Right lobe of liver (tissue), 6 donors: ENCODE data around the gene NSMF. TPM values are rescaled to one million over a fixed set of nuclear protein-coding genes. Genes with fewer than 3 reads are reported as not detected.
A peak's percentile ranks its signal among the peaks of the same experiment; 100 is the strongest.

Source experiments
- ATAC-seq, 4 donors: fragments of 200-7000 bp; cut with Tn5 transposase; one replicate each; pipeline ENCODE4 v1.9.1; 2020; ENCODE audit warnings: mild to moderate bottlenecking in 4 of 4, moderate library complexity in 4 of 4
- DNase-seq, 3 donors: peaks; one replicate each; pipeline ENCODE4 v3.0.0-alpha.2; 2020
- H3K27ac ChIP-seq, 3 donors: fragments of 200-600 bp; one replicate each; pipeline ENCODE4 v1.8.0; 2022
- H3K27me3 ChIP-seq, 2 donors: fragments of 200-600 bp; one replicate each; pipeline ENCODE4 v1.8.0; 2022
- H3K36me3 ChIP-seq, 4 donors: fragments of 200-600 bp; sonication (generic) in 1 of 4; one replicate each; pipeline versions ENCODE4 v1.5.1 to v1.8.0; 2017 to 2022; ENCODE audit warnings: control low read depth in 1 of 4
- H3K4me1 ChIP-seq, 4 donors: fragments of 200-600 bp; sonication (generic) in 1 of 4; one replicate each; pipeline versions ENCODE4 v1.5.1 to v1.8.0; 2017 to 2022; ENCODE audit warnings: control low read depth in 1 of 4
- H3K4me3 ChIP-seq, 3 donors: fragments of 200-600 bp; one replicate each; pipeline ENCODE4 v1.8.0; 2022
- H3K9me3 ChIP-seq, 4 donors: fragments of 200-600 bp; sonication (generic) in 1 of 4; one replicate each; pipeline versions ENCODE4 v1.5.1 to v1.8.0; 2017 to 2022; ENCODE audit warnings: control low read depth in 1 of 4
- CTCF ChIP-seq, 4 donors: fragments of 200-600 bp in 3 of 4; fragments of 450-650 bp in 1 of 4; IDR thresholded peaks; one replicate each; pipeline versions ENCODE4 v1.5.1 to v1.8.0; 2016 to 2022; ENCODE audit warnings: antibody characterized with exemption in 4 of 4, mild to moderate bottlenecking in 2 of 4
- POLR2A ChIP-seq: fragments of 450-650 bp; IDR thresholded peaks from one replicate; pipeline ENCODE4 v1.6.1; 2017; ENCODE audit warnings: antibody characterized with exemption, mild to moderate bottlenecking
- WGBS: methylation state at CpG from one replicate; pipeline ENCODE4 v1.1.6; 2018; ENCODE audit warnings: low coverage, low lambda C conversion rate; ENCODE audit not compliant: insufficient coverage; ENCODE audit errors: missing lambda C conversion rate; 5-methylcytosine and 5-hydroxymethylcytosine counted together
- intact Hi-C, 2 donors: fragments of 100-400 bp; cut with DNase I; formaldehyde crosslinking; loops; one replicate each; pipeline versions ENCODE4 v1.11.2 to v1.14.1; 2022
- total RNA-seq, 6 experiments: library from RNA; depleted of rRNA in 2 of 6; stranded (reverse); fragments of >200 nt in 2 of 6; fragmentation: NEBNext Ultra II Directional in 3 of 6; extraction: Animal tissue kit (Norgen Biotek cat#: 25700) in 3 of 6; gene quantifications; one replicate each; pipeline versions ENCODE4 v1.1.0 to v1.2.4, GENCODE V29; 2016 to 2023
- donor health status: DM: no; HTN: yes; CAD: no.
- donor health status: DM: no; HTN: no; CAD: no.
- donor health status: DM: no; HTN: no; CAD: no.
- donor health status: DM: no; HTN: yes; CAD: no.
- donor health status: DM: no; HTN: yes; CAD: no.

Gene NSMF
- total RNA-seq, 6 experiments from 2014 or later = 15.6 to 55.4 (median 20.1) TPM

- TF ChIP-seq CTCF (IDR thresholded peaks at IDR 0.05) (no peak), POLR2A (no peak)
- DNase-seq (peak in 2 of 3 donors; percentile 25 to 50), ATAC-seq (no peak)
- intact Hi-C loops = no loop called here
- no peak overlapping the region for H3K27ac ChIP-seq
- no CpG with 5 or more reads among the region's 27 CpGs for WGBS
- H3K4me3 ChIP-seq = no peak overlapping the region
- H3K9me3 ChIP-seq = no peaks in the 10 kb centered on the region
- H3K27me3 ChIP-seq = no peaks in the 10 kb centered on the region
- H3K4me1 ChIP-seq = peaks cover 0 to 2% (median 0%) of the 10 kb centered on the region in 4 donors
- H3K36me3 ChIP-seq = no peaks in the 10 kb centered on the region
These were observed 30.1 kb downstream of the NSMF start for GRCh38 chr9:137428841-137429545.

GRCh38 chr9:137428311-137428630, 30.9 kb downstream of the NSMF start:
- ATAC-seq = no peak
- Histone ChIP-seq H3K4me3 (no peak overlapping the region), H3K27ac (no peak overlapping the region), H3K36me3 (no peaks in the 10 kb centered on the region), H3K4me1 (peaks cover 0 to 3% (median 0%) of the 10 kb centered on the region in 4 donors), H3K27me3 (no peaks in the 10 kb centered on the region), H3K9me3 (no peaks in the 10 kb centered on the region)
- 90% methylated on average over 1 of the region's 6 CpGs for WGBS
- TF ChIP-seq POLR2A = no peak
- intact Hi-C loops = no loop called here
- peak in 1 of 3 donors; percentile 10 for DNase-seq

GRCh38 chr9:137427454-137428310, 31.5 kb downstream of the NSMF start:
- intact Hi-C loops = no loop called here
- ATAC-seq (no peak), DNase-seq (peak in 2 of 3 donors; percentile 19 to 40)
- H3K27ac ChIP-seq = no peak overlapping the region
- WGBS = 82% methylated on average over 6 of the region's 27 CpGs
- H3K27me3 ChIP-seq = no peaks in the 10 kb centered on the region
- no peak for TF ChIP-seq CTCF (IDR thresholded peaks at IDR 0.05)
- TF ChIP-seq POLR2A = no peak
- H3K9me3 ChIP-seq = no peaks in the 10 kb centered on the region
- H3K4me1 ChIP-seq = peaks cover 0 to 3% (median 0%) of the 10 kb centered on the region in 4 donors
- H3K4me3 ChIP-seq = no peak overlapping the region
- no peaks in the 10 kb centered on the region for H3K36me3 ChIP-seq

- Histone ChIP-seq H3K27ac (no peak overlapping the region), H3K4me3 (no peak overlapping the region), H3K4me1 (peaks cover 0 to 11% (median 0%) of the 10 kb centered on the region in 4 donors), H3K27me3 (no peaks in the 10 kb centered on the region), H3K36me3 (no peaks in the 10 kb centered on the region), H3K9me3 (no peaks in the 10 kb centered on the region)
- ATAC-seq = no peak
- TF ChIP-seq CTCF (IDR thresholded peaks at IDR 0.05) (no peak), POLR2A (no peak)
- intact Hi-C loops = no loop called here
- DNase-seq = peak in 2 of 3 donors; percentile 17 to 51
- WGBS = 86% methylated on average over 13 of the region's 18 CpGs
These were observed 33.0 kb downstream of the NSMF start for GRCh38 chr9:137426018-137426681.
